ENCODE data around the gene MALT1. TPM values are rescaled to one million over a fixed set of nuclear protein-coding genes. Genes with fewer than 3 reads are reported as not detected.
A peak's percentile ranks its signal among the peaks of the same experiment; 100 is the strongest.

MALT1 gene
- total and polyA plus RNA-seq, 9 of the 15 experiments (the other 6 are each of a cell fraction or from before 2014, with no cell fraction given), result 0.14 to 1.6 (median 0.32) TPM

GRCh38 chr18:58781627-58782194 lies 110.4 kb downstream of the MALT1 start (continued):
- TF ChIP-seq REST (IDR thresholded peaks at IDR 0.05; ENCODE audit: borderline replicate concordance), result peak; percentile 65; the same call in 1 of the 2 replicates
- TF ChIP-seq REST (CRISPR knock-in tag; IDR thresholded peaks at IDR 0.05; ENCODE audit: low read depth), result no peak
- no peak for TF ChIP-seq ZNF318 (IDR thresholded peaks at IDR 0.05; ENCODE audit: borderline replicate concordance in 1 of 2, low read depth in 1 of 2)
- no peak for TF ChIP-seq KDM5B (IDR thresholded peaks at IDR 0.05; ENCODE audit: insufficient replicate concordance, low read depth, low read length)
- peak; percentile 67 to 86 for TF ChIP-seq RAD21 (CRISPR knock-in tag; conservative IDR thresholded peaks at IDR 0.05 in 1 of 2, IDR thresholded peaks at IDR 0.05 in 1 of 2)
- TF ChIP-seq E4F1 (CRISPR knock-in tag; IDR thresholded peaks at IDR 0.05; ENCODE audit: borderline replicate concordance), result no peak
- TF ChIP-seq GABPB1 (CRISPR knock-in tag; IDR thresholded peaks at IDR 0.05), result no peak

Measured in K562 (cell line).